ENCODE data around the gene GRK5.

DNA sequence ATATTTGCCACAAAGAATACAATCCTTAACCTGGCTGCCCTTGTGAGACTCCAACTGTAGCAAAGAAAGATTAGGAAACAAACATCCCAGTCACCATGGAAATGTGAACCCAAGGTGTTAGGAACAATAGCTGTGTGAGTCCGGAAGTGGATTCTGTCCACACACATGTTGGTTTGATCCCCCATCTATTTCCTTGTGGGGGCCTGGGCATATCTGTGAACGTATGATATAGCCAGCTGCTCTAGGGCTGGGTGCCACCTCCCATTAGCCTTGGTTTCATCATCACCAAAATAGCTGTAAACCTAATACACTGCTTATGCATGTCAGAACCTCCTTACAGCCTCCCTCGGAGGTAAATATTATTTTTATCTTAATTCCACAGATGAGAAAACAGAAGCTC lies 26.4 kb downstream of the GRK5 start:
- TF ChIP-seq POLR2A (IDR thresholded peaks at IDR 0.05) (no peak), POLR2AphosphoS5 (IDR thresholded peaks at IDR 0.05) (no peak), EP300 (IDR thresholded peaks at IDR 0.05; ENCODE audit: low read depth) (no peak)
- TF ChIP-seq, protein P1, sequence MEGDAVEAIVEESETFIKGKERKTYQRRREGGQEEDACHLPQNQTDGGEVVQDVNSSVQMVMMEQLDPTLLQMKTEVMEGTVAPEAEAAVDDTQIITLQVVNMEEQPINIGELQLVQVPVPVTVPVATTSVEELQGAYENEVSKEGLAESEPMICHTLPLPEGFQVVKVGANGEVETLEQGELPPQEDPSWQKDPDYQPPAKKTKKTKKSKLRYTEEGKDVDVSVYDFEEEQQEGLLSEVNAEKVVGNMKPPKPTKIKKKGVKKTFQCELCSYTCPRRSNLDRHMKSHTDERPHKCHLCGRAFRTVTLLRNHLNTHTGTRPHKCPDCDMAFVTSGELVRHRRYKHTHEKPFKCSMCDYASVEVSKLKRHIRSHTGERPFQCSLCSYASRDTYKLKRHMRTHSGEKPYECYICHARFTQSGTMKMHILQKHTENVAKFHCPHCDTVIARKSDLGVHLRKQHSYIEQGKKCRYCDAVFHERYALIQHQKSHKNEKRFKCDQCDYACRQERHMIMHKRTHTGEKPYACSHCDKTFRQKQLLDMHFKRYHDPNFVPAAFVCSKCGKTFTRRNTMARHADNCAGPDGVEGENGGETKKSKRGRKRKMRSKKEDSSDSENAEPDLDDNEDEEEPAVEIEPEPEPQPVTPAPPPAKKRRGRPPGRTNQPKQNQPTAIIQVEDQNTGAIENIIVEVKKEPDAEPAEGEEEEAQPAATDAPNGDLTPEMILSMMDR (IDR thresholded peaks at IDR 0.05): no peak
